C1 segment of cervical spinal cord (tissue), 14 donors: ENCODE results near the gene CNN2.
"Not testable (repeated sequence)": the region's sequence is repeated elsewhere in the genome, so short reads cannot be mapped to it uniquely, and the experiment has no call there.

Source experiments
- DNase-seq, 14 donors: peaks; one replicate each; lab custom pipeline; 2025; lab: John Stamatoyannopoulos, UW

CNN2 gene

DNA sequence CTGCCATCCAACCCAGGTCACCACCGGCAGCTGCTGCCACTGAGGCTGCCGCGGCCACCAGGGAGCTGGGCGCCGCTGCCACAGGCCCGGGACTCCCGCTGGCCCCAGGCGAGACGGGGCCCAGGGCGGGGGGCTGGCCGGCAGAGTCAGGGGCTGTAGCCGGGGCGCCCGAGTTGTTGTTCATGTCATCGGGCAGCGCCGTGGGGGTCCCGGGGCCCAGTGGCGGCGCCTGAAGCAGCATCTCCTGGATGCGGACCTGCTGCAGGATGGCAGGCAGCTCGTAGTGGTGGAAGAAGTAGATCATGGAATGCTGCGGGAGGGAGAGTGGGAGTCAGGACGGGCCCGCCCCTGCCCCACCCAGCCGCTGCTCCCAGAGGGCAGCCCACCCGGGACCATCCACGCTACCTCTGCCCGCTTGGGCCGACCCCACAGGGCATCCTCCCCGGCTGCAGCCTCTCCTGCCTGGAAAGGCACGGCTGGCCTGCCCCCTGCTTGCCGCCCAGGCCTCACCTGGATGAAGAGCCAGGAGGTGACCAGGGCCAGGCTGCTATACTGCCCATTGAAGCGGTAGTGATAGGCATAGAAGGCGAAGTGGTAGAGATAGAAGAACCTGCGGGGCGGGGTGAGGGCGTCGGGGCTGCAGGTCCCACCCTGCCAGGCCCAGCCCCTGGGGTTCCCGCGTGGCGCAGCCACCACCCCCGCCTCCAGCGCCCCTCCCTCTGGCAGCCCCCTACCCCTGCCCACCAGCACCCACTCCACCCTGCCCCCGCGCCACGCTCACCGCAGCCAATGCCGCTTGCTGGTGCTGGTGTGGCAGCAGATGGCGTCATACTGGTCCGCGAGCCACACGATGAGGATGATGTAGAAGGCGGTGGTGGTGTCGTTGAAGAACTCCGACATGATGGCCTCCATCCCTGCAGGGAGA lies 15.6 kb upstream of the CNN2 start:
- DNase-seq: no peak

DNA sequence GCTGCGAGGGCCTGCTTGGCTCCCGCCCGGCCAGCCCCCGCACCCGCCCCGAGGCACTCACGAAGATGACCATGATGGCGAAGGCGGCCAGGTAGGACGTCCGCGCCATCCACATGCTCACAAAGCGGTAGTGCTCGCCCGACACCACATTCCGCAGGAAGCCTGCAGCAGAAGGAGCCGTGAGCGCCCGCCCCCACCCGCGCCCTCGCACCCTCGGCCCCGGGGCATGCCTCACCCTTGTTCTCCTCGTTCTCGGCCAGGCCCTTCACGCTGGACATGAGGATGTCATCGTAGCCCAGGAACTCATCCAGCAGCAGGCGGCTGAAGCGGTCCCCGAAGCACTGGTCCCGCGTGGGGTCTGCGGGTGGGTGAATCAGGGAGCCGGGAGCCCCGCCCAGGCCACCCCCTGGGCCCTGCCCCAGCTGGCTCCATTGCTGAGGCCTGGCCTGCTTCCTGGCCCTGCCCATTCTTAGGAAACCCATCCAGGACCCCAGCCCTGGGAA lies 14.5 kb upstream of the CNN2 start:
- no peak for DNase-seq

- no peak for DNase-seq
These were observed 14.1 kb upstream of the CNN2 start for GRCh38 chr19:1012334-1012733.

- DNase-seq: no peak
These were observed 13.2 kb upstream of the CNN2 start for GRCh38 chr19:1013218-1013617.

DNA sequence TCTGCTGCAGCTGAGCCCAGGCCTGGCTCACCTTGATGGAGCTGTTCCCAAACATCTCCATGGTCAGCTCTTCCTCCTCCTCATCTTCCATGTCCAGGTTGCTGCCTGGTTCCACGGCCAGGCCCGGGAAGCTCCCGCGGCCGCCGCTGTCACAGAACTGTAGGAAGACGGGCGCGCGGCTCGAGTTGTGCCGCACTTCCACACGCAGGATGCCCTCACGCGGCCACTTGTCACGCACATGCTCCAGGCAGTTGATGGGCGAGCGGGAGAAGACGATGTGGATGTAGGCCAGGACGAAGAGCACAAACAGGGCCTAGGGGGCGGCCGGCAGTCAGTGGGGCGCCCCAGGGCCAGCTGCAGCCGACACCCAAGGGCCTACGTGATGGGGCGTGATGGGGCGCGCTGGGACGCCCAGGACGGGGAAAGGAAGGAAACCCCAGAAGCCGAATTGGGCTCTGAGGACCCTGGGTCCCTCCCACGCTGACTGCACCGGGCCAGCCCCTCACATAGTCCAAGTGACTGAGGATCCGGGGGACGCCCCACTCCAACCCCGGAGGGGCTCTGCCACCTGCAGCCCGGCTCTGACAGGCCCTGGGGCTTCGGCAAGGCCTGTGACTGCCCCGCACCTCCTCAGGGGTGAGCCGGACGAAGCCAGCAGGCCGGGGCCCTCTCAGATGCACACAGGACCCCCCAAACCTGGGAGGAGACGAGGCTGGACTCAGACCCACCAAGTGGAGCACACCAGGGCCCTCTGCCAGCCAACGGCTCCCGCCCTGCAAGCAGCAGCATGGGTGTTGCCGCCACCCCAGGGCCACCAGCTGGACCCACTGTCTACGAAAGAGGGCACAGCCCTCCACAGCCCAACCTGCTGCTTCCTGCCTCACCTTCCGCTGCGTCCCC lies 12.0 kb upstream of the CNN2 start:
- DNase-seq: no peak

DNA sequence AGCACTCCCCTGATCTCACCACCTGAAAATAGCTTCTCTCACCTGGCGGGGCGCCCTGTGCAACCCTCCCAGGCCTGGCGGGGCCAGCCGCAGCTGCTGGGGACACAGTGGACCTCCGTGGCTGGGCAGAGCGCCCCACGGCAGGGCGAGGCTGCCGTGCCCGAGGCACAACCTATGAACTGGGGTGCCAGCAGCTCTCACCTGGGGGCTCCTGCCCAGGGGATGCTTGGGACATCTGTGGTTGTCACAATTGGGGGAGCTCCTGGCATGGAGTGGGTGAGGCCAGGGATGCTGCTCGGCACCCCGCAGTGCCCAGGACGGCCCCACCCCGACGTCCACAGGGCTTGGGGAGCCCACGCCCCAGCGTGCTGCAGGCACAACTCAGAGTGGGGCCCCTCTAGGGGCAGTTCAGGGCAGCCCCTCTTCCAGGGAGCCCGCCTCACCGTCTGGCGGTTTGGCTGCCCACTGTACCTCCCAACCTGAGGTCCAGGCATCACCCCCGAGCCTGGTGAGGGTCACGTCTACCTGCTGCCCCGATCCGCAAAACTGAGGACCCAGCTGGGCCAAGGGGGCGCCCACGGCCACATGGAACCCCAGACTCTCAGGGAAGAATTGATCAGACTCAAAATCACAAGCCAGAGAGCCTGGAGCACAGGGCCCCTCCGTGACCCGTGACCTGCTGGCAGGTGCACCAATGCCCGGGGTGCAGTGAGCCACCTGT lies 11.2 kb upstream of the CNN2 start:
- peak in 1 of 14 donors; percentile 11 for DNase-seq

GRCh38 chr19:1015782-1016646 lies 10.4 kb upstream of the CNN2 start:
- DNase-seq: no peak

- peak in 1 of 14 donors; percentile 11 for DNase-seq
These were observed 9.7 kb upstream of the CNN2 start for GRCh38 chr19:1016647-1017114.

DNA sequence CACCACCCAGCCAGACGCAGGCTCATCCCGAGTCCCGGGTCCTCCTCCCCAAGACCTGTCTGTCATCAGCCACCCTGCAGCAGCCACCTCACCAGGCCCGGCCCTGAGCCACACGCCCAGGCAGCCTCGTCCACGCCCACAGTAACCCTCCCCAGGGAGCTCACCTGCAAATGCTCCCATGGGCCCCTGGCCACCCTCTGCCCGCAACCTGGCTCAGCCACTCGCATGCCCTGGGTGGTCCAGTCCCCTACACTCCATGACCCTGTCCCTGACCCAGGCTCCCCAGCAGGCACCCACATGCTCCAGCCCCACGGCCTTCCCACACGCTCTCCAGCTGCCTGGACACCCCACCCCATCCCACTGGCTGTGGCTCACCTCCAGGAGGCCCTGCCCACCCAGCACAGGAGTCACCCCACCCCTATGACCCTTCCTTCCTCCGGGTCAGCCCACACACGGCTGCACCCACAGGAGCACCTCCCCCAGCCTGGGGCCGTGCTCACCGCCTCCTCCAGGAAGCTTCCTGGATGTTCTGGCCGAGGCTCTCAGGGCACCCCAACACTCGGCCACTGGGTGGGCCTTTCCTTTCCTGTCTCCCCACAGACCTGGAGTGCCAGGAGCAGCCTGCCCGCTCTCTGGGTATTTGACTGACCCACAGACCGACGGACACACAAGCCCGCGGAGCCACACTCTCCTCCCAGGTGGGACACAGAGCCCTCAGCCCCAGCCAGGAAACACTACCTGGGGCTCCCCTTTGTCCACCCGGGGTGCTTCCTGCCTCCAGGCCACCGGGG lies 9.1 kb upstream of the CNN2 start:
- DNase-seq: no peak

GRCh38 chr19:1017906-1018305 lies 8.5 kb upstream of the CNN2 start:
- no peak for DNase-seq

DNA sequence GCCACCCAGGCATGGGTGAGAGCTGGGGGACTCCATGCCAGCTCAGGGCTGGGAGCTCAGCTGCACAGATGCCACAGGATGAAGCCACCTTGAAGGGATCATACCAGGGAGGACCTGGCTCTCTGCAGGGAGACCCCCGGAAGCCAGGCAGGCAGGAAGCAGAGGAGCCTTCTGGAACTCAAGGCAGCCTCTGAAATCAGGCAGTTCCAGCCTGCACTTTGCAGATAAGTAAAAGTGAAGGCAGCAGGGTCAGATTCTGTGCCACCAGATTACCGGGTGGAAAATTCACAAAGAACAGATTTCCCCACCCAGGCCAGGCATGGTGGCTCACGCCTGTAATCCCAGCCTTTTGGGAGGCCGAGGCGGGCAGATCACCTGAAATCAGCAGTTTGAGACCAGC lies 8.0 kb upstream of the CNN2 start:
- DNase-seq: no peak

GRCh38 chr19:1018932-1019615 lies 7.3 kb upstream of the CNN2 start:
- no peak for DNase-seq

DNA sequence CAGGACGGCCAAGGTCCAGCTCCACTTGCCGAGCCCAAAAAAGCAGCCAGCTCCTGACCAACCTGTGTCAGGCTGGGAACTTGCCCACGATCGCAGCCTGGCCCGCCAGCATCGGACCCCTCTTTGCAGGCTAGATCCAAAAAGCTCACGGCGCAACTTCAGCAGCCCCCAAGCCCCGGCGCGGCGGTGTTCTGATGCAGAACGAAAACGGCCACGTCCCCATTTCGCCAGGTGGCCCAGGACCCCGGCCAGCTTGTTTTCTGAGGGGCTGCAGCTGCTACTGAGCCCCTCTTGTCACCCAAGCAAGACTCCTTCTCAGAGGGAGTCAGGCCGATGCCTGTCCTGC lies 6.8 kb upstream of the CNN2 start:
- DNase-seq: no peak

- peak in 1 of 14 donors; percentile 33 for DNase-seq
These were observed 6.2 kb upstream of the CNN2 start for GRCh38 chr19:1019980-1020867.

DNA sequence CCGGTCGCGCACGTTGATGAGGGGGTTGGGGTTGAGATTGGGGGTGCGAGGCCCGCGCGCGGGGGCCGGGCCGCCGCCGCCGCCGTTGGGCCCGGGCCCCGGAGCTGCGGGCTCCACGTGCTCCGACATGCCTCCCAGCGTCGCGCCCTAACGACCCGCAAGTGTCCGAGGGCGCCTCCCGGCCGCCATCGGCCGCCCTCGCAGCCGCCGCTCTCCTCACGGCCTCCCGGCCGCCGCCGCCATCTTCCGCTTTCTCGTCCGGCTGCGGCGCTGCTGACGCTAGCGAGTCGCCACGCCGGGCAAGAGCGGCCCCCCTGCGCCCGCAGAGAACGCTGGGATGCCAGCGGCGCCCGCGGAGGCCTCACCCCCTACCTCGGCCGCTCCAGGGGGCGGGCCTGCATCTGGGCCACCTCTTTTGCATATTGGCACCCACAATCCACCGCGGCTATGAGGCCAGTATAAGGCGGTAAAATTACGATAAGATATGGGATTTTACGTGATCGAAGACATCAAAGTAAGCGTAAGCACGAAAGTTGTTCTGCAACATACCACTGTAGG lies 5.5 kb upstream of the CNN2 start, which contains the start of gene TMEM259:
Gene TMEM259, minus strand, starts transcription at position 256 of the 558 bp plus-strand sequence. Its CDS starts 127 bp downstream, at position 129.
- DNase-seq: peak; percentile 57 to 96 (median 92)

GRCh38 chr19:1023883-1024188 lies 2.6 kb upstream of the CNN2 start:
- DNase-seq: not testable (repeated sequence)

GRCh38 chr19:1025080-1025479 lies 1.3 kb upstream of the CNN2 start:
- not testable (repeated sequence) for DNase-seq
